Measurements from ENCODE around the gene KLHL22.
"Not testable (repeated sequence)": the region's sequence is repeated elsewhere in the genome, so short reads cannot be mapped to it uniquely, and the experiment has no call there.

The KLHL22 gene

GRCh38 chr22:20455709-20456063 lies 39.9 kb downstream of the KLHL22 start:
- H3K4ac ChIP-seq (ENCODE audit: low read depth, low read length) = no peak overlapping the region
- H3K4me2 ChIP-seq (ENCODE audit: low read length) = no peak overlapping the region
- H3K36me3 ChIP-seq (ENCODE audit: control insufficient read depth in 1 of 2, insufficient read depth in 2 of 2, low read length in 2 of 2) = peaks cover 6 to 13% of the 10 kb centered on the region in 2 experiments
- H3K27ac ChIP-seq (ENCODE audit: low read depth, low read length) = no peak overlapping the region
- H3K79me2 ChIP-seq (ENCODE audit: control insufficient read depth, insufficient read depth, low read length, poor library complexity) = no peaks in the 10 kb centered on the region
- H3K9me3 ChIP-seq (ENCODE audit: insufficient read depth, low read depth, low read length) = no peaks in the 10 kb centered on the region
- no peak overlapping the region for H2AK5ac ChIP-seq (ENCODE audit: low read length)
- DNase-seq = no peak
- no peak overlapping the region for H2BK120ac ChIP-seq (ENCODE audit: insufficient read depth, low read length, poor library complexity)
- H3K14ac ChIP-seq (ENCODE audit: low read length) = no peak overlapping the region
- H4K91ac ChIP-seq (ENCODE audit: low read depth, low read length) = no peak overlapping the region
- no peak overlapping the region for H3K23ac ChIP-seq (ENCODE audit: low read length)
- H3K79me1 ChIP-seq (ENCODE audit: low read length) = peaks cover 3% of the 10 kb centered on the region
- no peak overlapping the region for H3K9ac ChIP-seq (ENCODE audit: low read length)
- no peak overlapping the region for H4K8ac ChIP-seq (ENCODE audit: low read depth, low read length)
- no peak overlapping the region for H4K12ac ChIP-seq (ENCODE audit: low read depth, low read length)
- no CpG with 5 or more reads among the region's 8 CpGs for WGBS (ENCODE audit: extremely low coverage, insufficient coverage, insufficient read length)
- peaks cover 3 to 5% of the 10 kb centered on the region in 2 experiments for H3K4me1 ChIP-seq (ENCODE audit: control insufficient read depth in 1 of 2, insufficient read depth in 2 of 2, low read length in 2 of 2)
- no peak overlapping the region for H2BK5ac ChIP-seq (ENCODE audit: low read depth, low read length, poor library complexity)
- no peak overlapping the region for H3K4me3 ChIP-seq (ENCODE audit: low read depth, low read length)
- H2BK12ac ChIP-seq (ENCODE audit: low read length) = no peak overlapping the region
- no peak overlapping the region for H3K18ac ChIP-seq (ENCODE audit: low read length)
- H3K27me3 ChIP-seq (ENCODE audit: insufficient read depth, low read length) = no peaks in the 10 kb centered on the region
- no peak overlapping the region for H2AFZ ChIP-seq (ENCODE audit: insufficient read depth, low read length, poor library complexity)

DNA sequence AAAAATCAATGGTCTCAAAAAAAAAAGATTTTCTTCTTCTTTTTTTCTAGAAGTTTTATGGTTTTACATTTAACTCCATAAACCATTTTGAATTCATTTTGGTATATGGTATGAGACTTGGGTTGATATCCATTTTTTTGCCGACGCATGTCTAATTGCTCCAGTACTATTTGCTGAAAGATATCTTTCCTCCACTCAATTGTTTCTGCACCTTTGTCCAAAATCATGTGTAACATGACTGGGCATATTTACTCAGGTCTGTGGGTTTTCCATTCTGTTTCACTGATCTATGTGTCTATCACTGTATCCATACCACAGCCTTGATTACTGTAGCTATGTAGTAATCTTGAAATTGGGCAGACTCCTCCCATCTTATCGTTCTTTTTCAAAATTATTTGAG lies 42.4 kb downstream of the KLHL22 start:
- Histone ChIP-seq H3K4me3 (ENCODE audit: low read depth, low read length) (no peak overlapping the region), H3K36me3 (ENCODE audit: control insufficient read depth in 1 of 2, insufficient read depth in 2 of 2, low read length in 2 of 2) (peaks cover 4 to 13% of the 10 kb centered on the region in 2 experiments), H3K23ac (ENCODE audit: low read length) (no peak overlapping the region), H3K27ac (ENCODE audit: low read depth, low read length) (no peak overlapping the region), H3K9ac (ENCODE audit: low read length) (no peak overlapping the region), H4K12ac (ENCODE audit: low read depth, low read length) (no peak overlapping the region), H2AFZ (ENCODE audit: insufficient read depth, low read length, poor library complexity) (no peak overlapping the region), H4K91ac (ENCODE audit: low read depth, low read length) (no peak overlapping the region), H2AK5ac (ENCODE audit: low read length) (no peak overlapping the region), H2BK5ac (ENCODE audit: low read depth, low read length, poor library complexity) (no peak overlapping the region), H3K14ac (ENCODE audit: low read length) (no peak overlapping the region), H3K9me3 (ENCODE audit: insufficient read depth, low read depth, low read length) (no peaks in the 10 kb centered on the region), H3K79me1 (ENCODE audit: low read length) (peaks cover 3% of the 10 kb centered on the region), H3K4me1 (ENCODE audit: control insufficient read depth in 1 of 2, insufficient read depth in 2 of 2, low read length in 2 of 2) (peaks cover 3 to 5% of the 10 kb centered on the region in 2 experiments), H3K79me2 (ENCODE audit: control insufficient read depth, insufficient read depth, low read length, poor library complexity) (no peaks in the 10 kb centered on the region), H3K18ac (ENCODE audit: low read length) (no peak overlapping the region), H3K27me3 (ENCODE audit: insufficient read depth, low read length) (no peaks in the 10 kb centered on the region), H3K4ac (ENCODE audit: low read depth, low read length) (no peak overlapping the region), H2BK120ac (ENCODE audit: insufficient read depth, low read length, poor library complexity) (no peak overlapping the region), H2BK12ac (ENCODE audit: low read length) (no peak overlapping the region), H3K4me2 (ENCODE audit: low read length) (no peak overlapping the region), H4K8ac (ENCODE audit: low read depth, low read length) (no peak overlapping the region)
- DNase-seq = no peak
- WGBS (ENCODE audit: extremely low coverage, insufficient coverage, insufficient read length) = no CpG with 5 or more reads among the region's 3 CpGs

- Histone ChIP-seq H3K4me1 (ENCODE audit: control insufficient read depth in 1 of 2, insufficient read depth in 2 of 2, low read length in 2 of 2) (peaks cover 3 to 5% of the 10 kb centered on the region in 2 experiments), H3K9ac (ENCODE audit: low read length) (no peak overlapping the region), H3K4me3 (ENCODE audit: low read depth, low read length) (no peak overlapping the region), H3K23ac (ENCODE audit: low read length) (no peak overlapping the region), H3K4me2 (ENCODE audit: low read length) (no peak overlapping the region), H3K4ac (ENCODE audit: low read depth, low read length) (no peak overlapping the region), H2BK5ac (ENCODE audit: low read depth, low read length, poor library complexity) (no peak overlapping the region), H4K12ac (ENCODE audit: low read depth, low read length) (no peak overlapping the region), H2AK5ac (ENCODE audit: low read length) (no peak overlapping the region), H3K14ac (ENCODE audit: low read length) (no peak overlapping the region), H3K27me3 (ENCODE audit: insufficient read depth, low read length) (no peaks in the 10 kb centered on the region), H2BK12ac (ENCODE audit: low read length) (no peak overlapping the region), H3K9me3 (ENCODE audit: insufficient read depth, low read depth, low read length) (no peaks in the 10 kb centered on the region), H2BK120ac (ENCODE audit: insufficient read depth, low read length, poor library complexity) (no peak overlapping the region), H2AFZ (ENCODE audit: insufficient read depth, low read length, poor library complexity) (no peak overlapping the region), H3K79me2 (ENCODE audit: control insufficient read depth, insufficient read depth, low read length, poor library complexity) (no peaks in the 10 kb centered on the region), H3K36me3 (ENCODE audit: control insufficient read depth in 1 of 2, insufficient read depth in 2 of 2, low read length in 2 of 2) (peaks cover 0 to 5% of the 10 kb centered on the region in 2 experiments), H4K8ac (ENCODE audit: low read depth, low read length) (no peak overlapping the region), H3K27ac (ENCODE audit: low read depth, low read length) (no peak overlapping the region), H3K79me1 (ENCODE audit: low read length) (peaks cover 3% of the 10 kb centered on the region), H3K18ac (ENCODE audit: low read length) (no peak overlapping the region), H4K91ac (ENCODE audit: low read depth, low read length) (no peak overlapping the region)
- no peak for DNase-seq
- WGBS (ENCODE audit: extremely low coverage, insufficient coverage, insufficient read length) = no CpG with 5 or more reads among the region's 2 CpGs
These were observed 43.7 kb downstream of the KLHL22 start for GRCh38 chr22:20451920-20452319.

DNA sequence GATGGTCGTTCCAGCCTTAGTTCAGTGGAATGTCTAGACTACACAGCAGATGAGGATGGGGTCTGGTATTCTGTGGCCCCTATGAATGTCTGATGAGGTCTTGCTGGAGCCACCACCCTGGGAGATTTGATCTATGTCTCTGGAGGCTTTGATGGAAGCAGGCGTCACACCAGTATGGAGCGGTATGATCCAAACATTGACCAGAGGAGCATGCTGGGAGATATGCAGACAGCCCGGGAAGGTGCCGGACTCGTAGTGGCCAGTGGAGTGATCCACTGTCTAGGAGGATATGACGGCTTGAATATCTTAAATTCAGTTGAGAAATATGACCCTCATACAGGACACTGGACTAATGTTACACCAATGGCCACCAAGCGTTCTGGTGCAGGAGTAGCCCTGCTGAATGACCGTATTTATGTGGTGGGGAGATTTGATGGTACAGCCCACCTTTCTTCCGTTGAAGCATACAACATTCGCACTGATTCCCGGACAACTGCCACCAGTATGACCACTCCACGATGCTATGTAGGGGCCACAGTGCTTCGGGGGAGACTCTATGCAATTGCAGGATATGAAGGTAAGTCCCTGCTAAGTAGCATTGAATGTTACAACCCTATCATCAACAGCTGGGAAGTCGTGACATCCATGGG lies 44.3 kb downstream of the KLHL22 start:
- H3K14ac ChIP-seq (ENCODE audit: low read length); H4K12ac ChIP-seq (ENCODE audit: low read depth, low read length); H3K4me3 ChIP-seq (ENCODE audit: low read depth, low read length); H2BK12ac ChIP-seq (ENCODE audit: low read length); H3K4ac ChIP-seq (ENCODE audit: low read depth, low read length); H4K8ac ChIP-seq (ENCODE audit: low read depth, low read length); H3K4me2 ChIP-seq (ENCODE audit: low read length); H4K91ac ChIP-seq (ENCODE audit: low read depth, low read length); H3K4me1 ChIP-seq (ENCODE audit: control insufficient read depth in 1 of 2, insufficient read depth in 2 of 2, low read length in 2 of 2); H2BK120ac ChIP-seq (ENCODE audit: insufficient read depth, low read length, poor library complexity); H3K27me3 ChIP-seq (ENCODE audit: insufficient read depth, low read length); H3K79me1 ChIP-seq (ENCODE audit: low read length); H2AK5ac ChIP-seq (ENCODE audit: low read length); H3K9ac ChIP-seq (ENCODE audit: low read length); H3K23ac ChIP-seq (ENCODE audit: low read length); DNase-seq; H2AFZ ChIP-seq (ENCODE audit: insufficient read depth, low read length, poor library complexity); H3K18ac ChIP-seq (ENCODE audit: low read length); H3K79me2 ChIP-seq (ENCODE audit: control insufficient read depth, insufficient read depth, low read length, poor library complexity); H3K9me3 ChIP-seq (ENCODE audit: insufficient read depth, low read depth, low read length); H2BK5ac ChIP-seq (ENCODE audit: low read depth, low read length, poor library complexity); H3K27ac ChIP-seq (ENCODE audit: low read depth, low read length); H3K36me3 ChIP-seq (ENCODE audit: control insufficient read depth in 1 of 2, insufficient read depth in 2 of 2, low read length in 2 of 2): not testable (repeated sequence)
- no CpG with 5 or more reads among the region's 15 CpGs for WGBS (ENCODE audit: extremely low coverage, insufficient coverage, insufficient read length)

Data from trophoblast cell (in vitro differentiated cells and primary cell).